ENCODE results near the gene PPOX.

The PPOX gene

DNA sequence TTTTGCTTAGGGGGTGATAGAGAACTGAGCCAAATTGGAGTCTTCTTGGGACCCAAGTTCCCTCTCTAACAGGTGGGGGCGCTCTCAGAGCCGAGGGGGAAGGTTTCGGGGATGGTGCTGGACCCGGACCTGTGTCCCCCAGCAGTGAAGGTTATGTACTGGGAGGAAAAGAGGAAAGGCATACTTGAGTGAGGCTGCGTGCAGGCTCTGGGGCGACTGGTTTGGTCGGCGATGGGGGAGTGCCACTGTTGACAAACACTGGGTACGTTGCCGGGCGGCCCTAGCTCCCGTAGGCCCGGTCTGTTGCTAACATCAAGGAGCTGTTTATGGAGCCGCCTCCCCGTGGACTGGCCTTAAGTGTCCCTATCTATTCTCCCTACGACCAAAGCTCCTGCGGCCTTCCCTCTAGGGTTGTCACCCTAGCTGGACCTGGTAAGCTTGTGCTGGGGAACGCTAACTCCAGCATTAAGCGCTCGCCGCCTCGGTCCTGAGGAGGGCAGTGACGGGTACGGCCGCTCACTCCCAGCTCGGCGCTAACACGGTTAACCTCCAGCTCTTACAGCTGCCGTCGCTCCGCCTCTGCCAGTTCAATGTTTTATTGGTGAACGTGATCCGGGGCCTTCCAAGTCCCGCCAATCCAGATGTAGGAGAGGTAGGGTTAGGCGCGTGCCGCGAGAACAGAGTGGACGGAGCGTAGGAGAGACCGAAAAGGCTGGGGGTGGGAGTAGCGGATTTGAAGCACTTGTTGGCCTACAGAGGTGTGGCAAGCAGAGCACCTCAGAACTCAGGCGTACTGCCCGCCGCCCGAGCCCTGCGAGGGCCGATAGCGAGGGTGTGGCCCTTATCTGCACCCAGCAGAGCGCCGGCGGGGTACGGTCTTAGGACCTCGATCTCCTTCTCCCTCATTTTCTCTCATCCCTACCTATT is at the start of gene PPOX:
Gene PPOX, plus strand, starts transcription at position 685 of the 927 bp plus-strand sequence. CDS start 422 bp downstream, outside the sequence.
- peak; percentile 91 for DNase-seq (ENCODE audit: low read depth in 2 of 2)

GRCh38 chr1:161117759-161118581 is 48.3 kb upstream of the PPOX start, which contains the start of the genes NIT1 and PFDN2:
TSS of gene NIT1 (plus strand) at chr1:161118105. CDS start at chr1:161118177, 72 bp downstream.
TSS of gene PFDN2 (minus strand) at chr1:161118037. CDS start at chr1:161118026, 11 bp downstream.
- DNase-seq (ENCODE audit: low read depth in 2 of 2), result peak; percentile 82 to 83

GRCh38 chr1:161119092-161119903 is 46.9 kb upstream of the PPOX start:
- DNase-seq (ENCODE audit: low read depth in 2 of 2), result peak in 1 of 2 donors; percentile 59

GRCh38 chr1:161121042-161121650 is 45.1 kb upstream of the PPOX start:
- no peak for DNase-seq (ENCODE audit: low read depth in 2 of 2)

GRCh38 chr1:161121834-161122233 is 44.4 kb upstream of the PPOX start:
- DNase-seq (ENCODE audit: low read depth in 2 of 2), result no peak

DNA sequence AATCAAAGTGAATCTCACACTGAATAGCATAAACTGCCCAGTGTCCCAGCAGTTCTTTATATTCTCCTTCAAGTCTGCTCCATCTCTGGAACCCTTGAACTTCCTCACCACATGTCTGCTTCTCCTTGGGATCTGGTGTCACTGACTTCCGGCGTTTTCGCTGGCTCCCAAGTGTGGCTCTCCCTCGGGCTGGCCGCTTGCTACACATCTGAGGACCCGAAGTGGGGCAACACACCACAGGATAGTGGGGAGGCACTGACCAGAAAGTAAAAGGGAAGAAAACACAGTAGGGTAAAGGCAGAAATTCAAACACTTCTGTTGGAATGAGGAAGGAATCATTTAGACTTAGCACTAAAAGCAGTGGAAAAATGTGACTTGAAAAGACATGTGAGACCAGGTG is 43.3 kb upstream of the PPOX start:
- no peak for DNase-seq (ENCODE audit: low read depth in 2 of 2)

- no peak for DNase-seq (ENCODE audit: low read depth in 2 of 2)
Measured at GRCh38 chr1:161127649-161128048, 38.6 kb upstream of the PPOX start.

GRCh38 chr1:161128591-161129420 is 37.4 kb upstream of the PPOX start:
- no peak for DNase-seq (ENCODE audit: low read depth in 2 of 2)

- DNase-seq (ENCODE audit: low read depth in 2 of 2), result no peak
Measured at GRCh38 chr1:161130266-161130665, 36.0 kb upstream of the PPOX start.

DNA sequence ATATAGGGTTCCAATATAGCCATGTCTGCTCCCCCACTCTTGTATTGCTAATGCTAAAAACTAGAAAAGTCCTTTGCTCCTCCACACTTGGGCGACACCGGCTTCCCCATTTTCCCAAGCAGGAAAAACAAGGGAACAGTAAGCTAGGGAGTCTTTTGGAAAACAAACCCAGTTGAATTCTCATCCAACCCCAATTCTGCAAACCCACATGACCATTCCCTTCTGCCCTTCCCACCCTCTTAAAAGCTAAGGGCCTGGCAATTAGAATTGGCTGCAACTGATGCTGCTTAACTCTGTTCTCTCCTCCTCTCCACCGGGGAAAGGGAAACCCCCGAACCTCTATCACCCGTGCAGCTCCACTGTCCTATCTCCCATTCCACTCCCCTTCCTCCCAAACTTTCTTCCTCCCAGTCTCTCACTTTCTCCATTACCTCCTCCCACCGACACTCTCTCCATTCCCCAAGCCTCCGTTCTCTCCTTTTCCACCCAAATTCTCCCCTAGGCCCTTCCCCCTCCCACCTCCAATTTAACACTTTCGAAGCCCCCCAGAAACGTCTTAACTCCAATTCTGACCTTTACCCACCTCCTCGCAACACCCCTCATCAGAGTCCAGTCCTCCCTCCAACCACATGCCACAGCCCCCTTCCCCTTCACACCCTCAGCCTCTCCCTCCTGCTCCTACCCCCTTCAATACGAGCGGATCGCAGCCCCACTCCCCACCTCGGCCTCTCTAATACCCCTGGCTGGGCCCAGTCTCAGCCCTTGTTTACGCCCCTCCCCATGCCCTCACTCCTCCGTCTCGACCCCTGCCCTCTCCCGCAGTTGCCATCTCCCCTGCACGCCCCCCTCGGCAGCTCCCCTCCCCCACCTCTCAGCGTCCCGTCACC is 34.5 kb upstream of the PPOX start:
- DNase-seq (ENCODE audit: low read depth in 2 of 2), result no peak

- DNase-seq (ENCODE audit: low read depth in 2 of 2), result peak; percentile 82 to 86
Measured at GRCh38 chr1:161132410-161133219, 33.6 kb upstream of the PPOX start, which contains the start of gene DEDD. TSS of gene DEDD (minus strand) at chr1:161132667. CDS start at chr1:161124462, 8,205 bp downstream.

DNA sequence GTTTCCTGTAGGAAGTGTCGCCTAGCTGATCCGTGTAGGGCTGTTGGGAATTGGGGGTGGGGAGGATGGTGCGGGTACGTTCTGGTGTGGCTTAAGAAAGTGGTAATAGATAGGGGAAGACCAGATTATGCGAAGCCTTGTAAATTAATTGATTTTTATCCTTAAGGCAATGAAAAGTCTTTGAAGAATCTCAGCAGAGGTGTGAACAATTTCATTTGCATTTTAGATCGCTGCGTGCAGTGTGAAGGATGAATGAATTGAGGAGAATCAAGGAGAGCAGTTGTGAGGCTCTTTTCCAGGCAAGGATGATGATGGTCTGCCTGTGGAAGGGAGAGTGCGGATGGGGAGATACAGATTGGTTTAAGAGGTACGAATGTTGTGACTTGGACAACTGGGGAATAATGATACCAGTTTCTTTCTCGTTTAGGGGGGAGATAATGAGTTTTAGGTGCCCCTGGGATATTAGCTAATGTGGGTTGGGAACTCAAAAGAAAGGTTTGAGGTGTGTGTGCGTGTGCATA is 32.9 kb upstream of the PPOX start:
- DNase-seq (ENCODE audit: low read depth in 2 of 2), result no peak

- no peak for DNase-seq (ENCODE audit: low read depth in 2 of 2)
Measured at GRCh38 chr1:161137881-161138280, 28.3 kb upstream of the PPOX start.

- DNase-seq (ENCODE audit: low read depth in 2 of 2), result no peak
Measured at GRCh38 chr1:161138431-161138830, 27.8 kb upstream of the PPOX start.

DNA sequence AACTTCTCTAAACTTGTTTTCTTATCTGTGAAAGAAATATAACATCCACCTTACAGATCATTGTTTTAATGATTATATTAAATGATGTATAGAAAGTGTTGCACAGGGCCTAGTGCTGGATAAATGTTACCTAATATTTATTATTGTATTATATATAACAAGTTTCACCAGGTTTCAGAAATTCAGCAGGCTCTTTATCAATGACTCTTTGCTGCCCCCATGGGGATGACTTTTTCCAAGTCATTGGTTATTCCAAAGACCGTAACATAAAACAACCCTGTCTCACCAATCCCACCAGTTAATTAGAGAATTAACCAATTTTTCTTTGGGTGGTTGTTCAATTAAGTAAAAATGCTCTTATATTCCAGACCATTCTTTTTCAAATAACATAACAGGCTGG is 26.5 kb upstream of the PPOX start:
- DNase-seq (ENCODE audit: low read depth in 2 of 2), result no peak

GRCh38 chr1:161140755-161141400 is 25.3 kb upstream of the PPOX start:
- DNase-seq (ENCODE audit: low read depth in 2 of 2), result no peak

- no peak for DNase-seq (ENCODE audit: low read depth in 2 of 2)
Measured at GRCh38 chr1:161145832-161146231, 20.4 kb upstream of the PPOX start.

Data from stimulated activated CD8-positive, alpha-beta memory T cell treated with anti-CD3 and anti-CD28 coated beads, Interleukin-15, amount 100 ng/mL, for 48 hours (primary cell).